PFSK-1 (cell line): ENCODE results near the gene RSRC1.

ENCODE experiments used
- SIN3A ChIP-seq: IDR thresholded peaks from 2 replicates; pipeline ENCODE4 v1.6.1; 2012; ENCODE audit warnings: mild to moderate bottlenecking, low read length, moderate library complexity, borderline replicate concordance; ENCODE audit not compliant: insufficient read depth
- TAF1 ChIP-seq: IDR thresholded peaks from 2 replicates; pipeline ENCODE4 v1.6.1; 2012; ENCODE audit warnings: low read length, control low read depth, borderline replicate concordance; ENCODE audit not compliant: insufficient read depth

DNA sequence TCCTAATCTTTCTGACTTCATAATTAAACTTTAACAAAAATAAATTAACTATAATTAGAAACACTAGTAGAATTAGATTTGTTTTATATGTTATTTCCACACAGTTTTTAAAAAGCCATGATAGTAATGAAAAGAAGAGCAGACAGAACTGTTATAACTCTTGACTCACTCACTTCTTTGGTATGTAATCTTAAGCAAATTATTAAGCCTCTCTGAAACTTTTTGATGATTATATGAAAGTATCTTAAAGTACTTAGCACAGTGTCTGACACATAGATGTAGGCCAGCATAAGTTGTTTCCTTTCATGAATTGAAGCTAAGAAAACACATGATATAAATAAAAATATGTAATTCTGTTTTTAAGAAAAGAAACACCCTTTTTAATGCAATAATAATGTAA, 337.5 kb downstream of the RSRC1 start:
- TF ChIP-seq SIN3A = no peak
- TF ChIP-seq TAF1 = no peak
